NCI-H2029 (cell line): Measurements from ENCODE around the gene NPW.
A peak's percentile ranks its signal among the peaks of the same experiment; 100 is the strongest.

Experiments
- DNase-seq: peaks from one replicate; lab custom pipeline; 2025; lab: John Stamatoyannopoulos, UW

The NPW gene

DNA sequence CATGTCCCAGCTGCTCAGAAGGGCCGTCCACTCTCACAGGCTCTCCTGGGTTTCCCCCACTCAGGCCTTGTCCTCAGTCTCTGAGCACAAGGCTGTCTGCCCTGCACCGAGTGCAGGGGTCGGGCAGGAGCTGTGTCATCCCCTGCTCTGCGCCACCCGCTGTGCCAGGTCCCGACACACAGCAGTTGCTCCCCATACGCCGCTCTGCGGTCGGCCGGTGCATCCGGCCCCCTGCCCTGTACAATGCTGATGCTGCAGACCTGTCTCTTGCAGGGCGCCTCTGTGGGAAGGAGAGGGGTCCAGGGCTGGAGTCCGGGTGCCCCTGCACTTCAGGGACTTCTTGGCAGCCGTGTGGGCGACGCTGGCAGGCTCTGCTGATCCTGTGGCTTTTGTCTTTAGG is 34.3 kb downstream of the NPW start:
- no peak for DNase-seq

DNA sequence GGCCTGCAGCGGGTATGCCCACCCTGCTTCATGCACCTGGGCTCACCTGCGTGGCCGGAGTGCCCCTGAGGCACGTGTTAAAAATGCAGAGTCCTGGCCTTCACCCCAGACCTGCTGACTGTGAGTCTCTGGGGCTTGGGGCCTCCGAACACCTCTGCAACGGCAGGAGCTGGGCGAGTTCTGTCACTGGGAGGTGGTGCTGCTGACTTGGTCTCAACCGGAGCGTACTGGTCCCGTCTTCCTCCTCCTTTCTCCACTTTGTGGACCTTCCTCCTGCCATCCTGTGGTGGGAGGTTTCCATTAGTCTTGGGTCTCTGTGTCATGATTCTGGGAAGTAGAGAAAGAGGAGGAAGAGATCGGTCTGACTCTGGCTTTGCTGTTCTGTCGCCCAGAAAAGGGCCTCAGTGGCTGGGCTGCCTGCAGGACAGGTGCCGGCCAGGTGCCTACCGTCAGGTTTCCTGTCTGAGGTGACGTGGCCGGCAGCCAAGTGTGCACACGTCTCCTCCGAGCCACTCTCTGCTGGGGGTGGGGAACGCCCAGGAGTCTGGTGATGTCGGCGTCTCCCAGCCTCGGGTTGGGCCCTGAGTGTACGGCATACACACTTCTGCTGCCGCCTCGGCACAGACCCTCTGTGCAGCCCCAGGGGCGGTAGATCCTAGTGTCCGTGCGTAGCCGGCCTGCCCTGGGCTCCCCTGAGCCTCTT is 35.1 kb downstream of the NPW start:
- DNase-seq: peak; percentile 93

DNA sequence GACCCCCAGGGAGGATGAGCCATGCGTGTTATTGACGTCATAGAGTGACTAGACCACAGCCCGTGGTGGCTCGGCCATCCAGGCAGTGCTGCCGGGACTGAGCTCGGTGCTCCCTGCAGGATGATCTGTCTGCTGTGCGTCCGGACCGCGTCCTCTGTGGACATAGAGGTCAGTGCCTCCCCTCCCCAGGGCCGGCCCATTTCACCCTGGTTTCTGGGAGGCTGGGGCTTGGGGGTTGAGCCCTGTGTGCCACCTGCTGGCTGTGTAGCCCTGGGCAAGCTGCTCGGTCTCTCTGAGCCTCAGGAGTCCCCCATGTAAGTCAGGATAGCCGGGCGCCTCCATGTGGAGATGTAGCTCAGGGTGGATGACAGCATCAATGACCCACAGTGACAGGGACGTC is 36.5 kb downstream of the NPW start:
- DNase-seq: no peak

DNA sequence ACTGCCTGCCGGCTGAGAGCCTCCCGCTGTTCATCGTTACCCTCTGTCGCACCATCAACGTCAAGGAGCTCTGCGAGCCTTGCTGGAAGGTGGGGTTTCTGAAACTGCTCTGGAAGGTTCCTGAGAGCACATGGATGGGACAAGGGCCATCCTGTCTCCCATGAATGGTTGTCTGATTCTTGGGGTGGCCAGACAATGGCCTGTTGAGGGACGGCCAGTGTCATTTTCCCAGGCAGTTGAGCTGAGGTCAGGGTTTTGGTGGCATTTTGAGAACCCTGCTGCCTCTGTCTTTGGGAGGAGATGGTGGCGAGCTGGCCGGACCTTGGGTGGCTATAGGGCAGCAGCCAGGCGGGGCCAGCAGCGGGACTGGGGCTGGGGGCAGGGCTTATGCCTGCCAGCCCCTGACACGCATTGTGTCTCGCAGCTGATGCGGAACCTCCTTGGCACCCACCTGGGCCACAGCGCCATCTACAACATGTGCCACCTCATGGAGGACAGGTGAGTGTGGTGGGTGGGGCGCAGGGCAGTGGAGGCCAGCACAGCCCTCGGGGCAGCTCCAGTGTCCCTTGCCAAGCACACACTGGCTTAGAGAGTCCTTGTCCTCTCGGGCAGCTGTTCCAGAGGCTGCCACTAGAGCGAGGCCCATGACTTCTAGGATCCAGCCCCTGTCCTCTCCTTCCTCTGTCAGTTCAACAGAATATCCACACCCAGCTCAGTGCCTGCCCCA is 37.3 kb downstream of the NPW start:
- DNase-seq: no peak

DNA sequence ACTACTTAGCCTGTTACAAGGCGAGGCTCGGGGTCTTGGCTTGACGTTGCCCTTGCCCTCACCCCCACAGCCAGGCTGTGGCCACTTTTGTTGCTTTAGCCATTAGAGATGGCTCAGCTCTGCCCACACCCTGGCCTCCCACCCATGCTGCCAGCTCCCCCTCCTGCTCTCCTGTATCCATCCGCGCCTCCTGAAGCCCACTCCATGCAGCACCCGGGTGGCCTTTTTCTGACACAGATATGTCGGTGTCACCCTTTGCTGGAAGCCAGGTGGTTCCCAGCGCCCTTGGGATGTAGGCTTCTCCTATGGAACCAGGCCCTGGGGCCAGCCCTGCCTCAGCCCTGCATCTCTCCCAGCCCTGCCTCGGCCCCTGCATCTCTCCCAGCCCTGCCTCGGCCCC is 37.9 kb downstream of the NPW start:
- DNase-seq: no peak

DNA sequence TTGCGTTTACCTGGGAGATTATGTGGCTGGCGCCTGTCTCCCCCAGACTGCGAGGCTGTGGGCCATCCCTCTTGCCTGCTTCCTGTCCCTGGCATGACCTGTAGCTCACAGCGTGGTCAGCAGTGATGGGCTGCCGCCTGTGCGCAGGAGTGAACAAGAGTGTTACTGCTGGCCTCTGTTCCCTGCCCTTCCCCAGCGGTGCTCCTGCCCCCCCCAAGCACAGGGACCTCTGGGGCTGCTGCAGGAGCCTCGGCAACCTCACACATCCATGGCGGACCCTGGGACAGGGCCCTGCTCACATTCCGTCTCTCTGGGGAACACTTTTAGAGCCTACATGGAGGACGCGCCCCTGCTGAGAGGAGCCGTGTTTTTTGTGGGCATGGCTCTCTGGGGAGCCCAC is 38.8 kb downstream of the NPW start:
- no peak for DNase-seq

DNA sequence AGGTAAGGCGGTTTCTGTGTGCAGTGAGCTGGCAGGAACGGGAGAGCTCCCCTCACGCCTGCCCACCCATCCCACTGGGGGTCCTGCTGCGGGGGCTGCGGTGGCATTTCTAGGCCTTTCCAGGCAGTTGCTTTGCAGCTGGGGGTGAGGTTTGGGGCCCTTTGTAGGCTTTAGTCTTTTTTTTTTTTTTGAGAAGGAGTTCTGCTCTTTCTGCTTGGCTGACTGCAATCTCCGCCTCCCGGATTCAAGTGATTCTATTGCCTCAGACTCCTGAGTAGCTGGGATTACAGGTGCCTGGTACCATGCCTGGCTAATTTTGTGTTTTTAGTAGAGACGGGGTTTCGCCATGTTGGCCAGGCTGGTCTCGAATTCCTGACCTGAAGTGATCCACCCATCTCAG is 39.3 kb downstream of the NPW start:
- DNase-seq: no peak

DNA sequence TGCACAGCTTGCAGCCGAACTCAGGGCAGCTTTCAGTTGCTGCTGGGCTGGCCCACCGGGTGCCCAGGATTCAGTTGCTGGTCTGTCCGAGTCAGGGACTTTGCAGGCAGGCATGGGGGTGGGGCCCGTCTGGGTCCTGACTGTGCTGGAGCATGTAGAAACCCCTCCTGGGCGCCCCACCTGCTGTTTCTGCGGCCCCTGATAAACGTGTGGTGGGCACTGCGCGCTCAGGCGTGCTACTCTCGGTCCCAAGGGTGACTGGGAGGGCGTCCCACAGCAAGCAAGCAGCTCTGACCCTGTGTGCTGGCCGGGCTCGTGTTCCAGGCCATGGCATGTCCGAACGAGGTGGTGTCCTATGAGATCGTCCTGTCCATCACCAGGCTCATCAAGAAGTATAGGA is 40.8 kb downstream of the NPW start:
- DNase-seq: no peak

DNA sequence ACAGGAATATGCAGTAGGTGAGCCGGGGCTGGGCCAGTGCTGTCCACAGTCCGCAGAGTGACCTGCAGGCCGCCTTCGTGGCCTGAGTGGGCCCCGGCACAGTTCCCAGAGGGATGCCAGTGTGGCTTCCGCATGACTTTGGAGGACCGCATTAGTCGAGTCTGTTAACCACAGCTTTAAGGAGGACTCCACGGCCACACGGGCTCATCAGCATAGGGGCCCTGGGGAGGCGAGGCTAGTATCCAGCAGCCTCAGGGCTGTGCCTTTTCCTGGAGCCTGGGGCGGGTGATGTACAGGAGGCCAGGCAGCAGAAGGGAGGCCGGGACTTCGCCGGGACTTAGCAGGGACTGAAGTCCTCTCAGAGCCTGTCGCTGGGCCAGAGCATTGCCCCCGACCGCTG is 41.4 kb downstream of the NPW start:
- DNase-seq: no peak

DNA sequence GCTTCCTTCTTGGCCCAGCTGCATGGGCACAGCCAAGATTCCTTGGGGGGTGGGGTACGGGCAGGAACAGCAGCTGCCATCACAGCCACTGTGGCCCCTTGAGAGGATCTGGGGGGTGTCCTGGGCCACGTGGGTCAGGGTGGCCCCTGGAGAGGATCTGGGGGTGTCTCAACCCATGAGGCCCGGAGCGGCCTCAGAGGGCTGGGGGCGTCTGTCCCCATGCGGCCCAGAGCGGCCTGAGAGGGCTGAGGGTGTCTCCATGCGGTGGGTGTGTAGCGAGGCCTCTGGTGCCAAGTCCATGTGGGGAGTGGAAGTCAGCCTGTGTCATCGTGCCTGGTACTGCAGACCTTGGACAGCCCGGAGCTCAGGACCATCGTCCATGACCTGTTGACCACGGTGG is 41.9 kb downstream of the NPW start:
- no peak for DNase-seq

DNA sequence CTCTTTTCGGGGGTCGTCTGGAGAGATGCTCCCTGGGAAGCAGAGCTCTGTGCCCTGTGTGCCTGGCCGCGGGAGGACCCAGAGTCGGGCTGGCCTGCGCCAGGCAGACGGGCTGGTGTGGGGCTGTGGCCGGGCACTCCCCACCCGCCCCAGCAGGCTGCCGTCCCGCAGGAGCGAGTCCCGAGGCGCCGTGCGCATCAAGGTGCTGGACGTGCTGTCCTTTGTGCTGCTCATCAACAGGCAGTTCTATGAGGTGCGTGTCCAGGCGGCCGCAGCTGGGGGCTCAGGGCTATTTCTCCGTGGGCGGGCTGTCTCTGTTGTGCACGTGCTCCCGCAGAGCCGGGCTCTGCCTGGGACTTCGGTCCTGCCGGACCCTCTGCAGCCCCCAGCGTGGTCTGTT is 43.2 kb downstream of the NPW start:
- no peak for DNase-seq

DNA sequence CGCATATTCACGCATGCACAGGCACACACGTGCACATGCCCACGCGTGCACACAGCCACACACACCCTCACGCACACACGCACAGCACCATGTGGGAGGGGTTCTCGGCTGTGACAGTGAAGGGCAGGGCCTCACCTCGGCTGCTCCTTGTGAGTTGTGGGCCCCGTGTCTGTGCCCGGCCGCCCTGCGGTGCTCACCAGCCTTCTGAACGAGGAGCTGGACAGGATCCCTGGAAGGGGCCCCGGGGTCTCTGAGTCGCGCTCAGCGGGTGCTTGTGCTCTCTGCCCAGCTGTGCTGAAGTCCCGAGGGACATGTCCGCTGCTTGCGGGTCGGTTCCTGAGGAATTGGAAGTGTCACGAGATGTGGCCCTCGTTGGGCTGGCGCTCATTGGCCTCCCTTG is 44.3 kb downstream of the NPW start:
- no peak for DNase-seq

DNA sequence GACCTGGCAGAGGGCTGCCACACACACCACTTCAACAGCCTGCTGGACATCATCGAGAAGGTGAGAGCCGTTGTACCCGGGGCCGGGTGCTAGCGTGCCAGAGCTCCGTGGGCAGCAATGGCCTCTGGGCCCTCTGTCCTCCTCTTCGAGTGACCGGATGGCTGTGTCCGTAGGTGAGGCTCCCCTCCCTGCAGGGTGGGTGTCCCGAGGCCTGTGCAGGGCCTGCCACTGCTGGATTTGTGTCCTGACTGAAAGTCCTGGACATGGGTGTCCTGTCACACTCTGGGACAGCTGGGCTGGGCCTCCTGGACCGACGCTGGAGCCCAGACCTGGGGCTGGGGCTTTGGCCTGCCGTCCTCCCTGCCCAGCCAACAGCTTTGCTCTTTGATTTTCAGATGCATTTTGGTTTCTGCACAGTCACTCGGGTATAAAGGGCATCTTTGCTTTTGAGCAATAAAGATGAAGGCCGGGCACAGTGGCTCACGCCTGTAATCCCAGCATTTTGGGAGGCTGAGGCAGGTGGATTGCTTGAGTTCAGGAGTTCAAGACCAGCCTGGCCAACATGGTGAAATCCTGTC is 44.9 kb downstream of the NPW start:
- no peak for DNase-seq

DNA sequence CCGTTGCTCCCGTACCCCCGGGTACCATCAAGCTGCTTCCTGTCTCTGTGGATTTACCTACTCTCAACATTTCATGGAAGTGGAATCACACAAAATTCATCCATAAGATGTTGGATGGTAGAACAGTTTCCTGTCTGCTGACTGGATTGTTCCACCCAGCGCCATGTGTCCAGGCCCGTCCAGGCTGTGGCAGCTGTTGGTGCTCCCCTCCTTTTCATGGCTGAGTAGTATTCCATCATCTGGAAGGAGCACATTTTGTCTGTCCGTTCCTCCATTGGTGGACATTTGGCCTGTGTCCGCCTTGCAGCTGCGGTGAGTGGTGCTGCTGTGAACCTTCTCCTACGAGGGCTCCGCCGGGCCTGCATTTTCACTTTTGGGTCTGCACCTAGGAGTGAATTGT is 46.6 kb downstream of the NPW start:
- DNase-seq: no peak
